ENCODE measurements around the gene TLCD2. TPM values are rescaled to one million over a fixed set of nuclear protein-coding genes. Genes with fewer than 3 reads are reported as not detected.
"Not testable (repeated sequence)": the region's sequence is repeated elsewhere in the genome, so short reads cannot be mapped to it uniquely, and the experiment has no call there.

The TLCD2 gene
- total RNA-seq: 1.7 and 1.8 TPM in 2 replicates

GRCh38 chr17:1709971-1710806 is at the start of gene TLCD2:
TSS of gene TLCD2 (minus strand) at chr17:1710377. CDS start at chr17:1710242, 135 bp downstream.
- peak; percentile 69 for DNase-seq

GRCh38 chr17:1759529-1759928 is 49.4 kb upstream of the TLCD2 start:
- DNase-seq: no peak

- DNase-seq: no peak
Measured at GRCh38 chr17:1758807-1759206, 48.6 kb upstream of the TLCD2 start.

- no peak for DNase-seq
Measured at GRCh38 chr17:1755827-1756262, 45.7 kb upstream of the TLCD2 start.

GRCh38 chr17:1755252-1755826 is 45.2 kb upstream of the TLCD2 start:
- DNase-seq: no peak

- no peak for DNase-seq
Measured at GRCh38 chr17:1754430-1755112, 44.4 kb upstream of the TLCD2 start.

- DNase-seq: no peak
Measured at GRCh38 chr17:1753767-1754429, 43.7 kb upstream of the TLCD2 start.

GRCh38 chr17:1752425-1753262 is 42.5 kb upstream of the TLCD2 start:
- peak; percentile 47 for DNase-seq

- DNase-seq: no peak
Measured at GRCh38 chr17:1750628-1751027, 40.5 kb upstream of the TLCD2 start.

GRCh38 chr17:1746975-1747543 is 36.9 kb upstream of the TLCD2 start:
- peak; percentile 84 for DNase-seq

- DNase-seq: no peak
Measured at GRCh38 chr17:1745513-1746020, 35.4 kb upstream of the TLCD2 start.

GRCh38 chr17:1744551-1745512 is 34.7 kb upstream of the TLCD2 start:
- no peak for DNase-seq

- no peak for DNase-seq
Measured at GRCh38 chr17:1743088-1743439, 32.9 kb upstream of the TLCD2 start.

GRCh38 chr17:1742371-1743087 is 32.4 kb upstream of the TLCD2 start, which contains the start of gene SERPINF2:
TSS of gene SERPINF2 (plus strand) at chr17:1742871. CDS start at chr17:1744996, 2,125 bp downstream.
- DNase-seq: no peak

- not testable (repeated sequence) for DNase-seq
Measured at GRCh38 chr17:1741899-1742298, 31.7 kb upstream of the TLCD2 start.

GRCh38 chr17:1737531-1738291 is 27.5 kb upstream of the TLCD2 start:
- DNase-seq: no peak

GRCh38 chr17:1736348-1737281 is 26.4 kb upstream of the TLCD2 start:
- peak; percentile 58 for DNase-seq
